ENCODE data around the gene MEI1. TPM values are rescaled to one million over a fixed set of nuclear protein-coding genes. Genes with fewer than 3 reads are reported as not detected.
A peak's percentile ranks its signal among the peaks of the same experiment; 100 is the strongest.

MEI1 gene
- total RNA-seq, 2 donors from 2014 or later: 7.4 TPM; not detected in 1

GRCh38 chr22:41696703-41697102, 2.6 kb upstream of the MEI1 start:
- WGBS: 54% methylated on average over 11 of the region's 11 CpGs

GRCh38 chr22:41697126-41697775, 2.1 kb upstream of the MEI1 start:
- intact Hi-C loops (cut with DNase I): loop anchor here (1.0 to 10.0 kb wide), 2 partner anchors 128 to 244 kb away; no protein-coding TSS in a partner anchor
- no peaks in the 10 kb centered on the region for H3K4me1 ChIP-seq (replicated peaks)
- H3K9me3 ChIP-seq: no peaks in the 10 kb centered on the region
- H3K4me3 ChIP-seq: no peak overlapping the region
- H3K36me3 ChIP-seq: no peaks in the 10 kb centered on the region
- DNase-seq (ENCODE audit: low spot score): peak; percentile 80
- H3K27me3 ChIP-seq (replicated peaks; ENCODE audit: insufficient read depth): no peaks in the 10 kb centered on the region
- 27% methylated on average over 12 of the region's 12 CpGs for WGBS
- H3K27ac ChIP-seq: peak overlapping the region; percentile 15 to 47
- TF ChIP-seq POLR2A (IDR thresholded peaks at IDR 0.05): no peak
- TF ChIP-seq POLR2AphosphoS5 (IDR thresholded peaks at IDR 0.05): peak; percentile 62
- peak; percentile 90 to 97 (median 96) for TF ChIP-seq CTCF (IDR thresholded peaks at IDR 0.05)

More at GRCh38 chr22:41696703-41697102, 2.6 kb upstream of the MEI1 start:
- Histone ChIP-seq H3K36me3 (no peaks in the 10 kb centered on the region), H3K27ac (peak overlapping the region; percentile 15 to 47), H3K9me3 (no peaks in the 10 kb centered on the region), H3K27me3 (replicated peaks; ENCODE audit: insufficient read depth) (no peaks in the 10 kb centered on the region), H3K4me3 (no peak overlapping the region), H3K4me1 (replicated peaks) (no peaks in the 10 kb centered on the region)
- intact Hi-C loops (cut with DNase I): loop anchor here (1.0 to 10.0 kb wide), 2 partner anchors 128 to 245 kb away; no protein-coding TSS in a partner anchor
- no peak for DNase-seq (ENCODE audit: low spot score)
- TF ChIP-seq POLR2A (IDR thresholded peaks at IDR 0.05) (no peak), CTCF (IDR thresholded peaks at IDR 0.05) (no peak), POLR2AphosphoS5 (IDR thresholded peaks at IDR 0.05) (no peak)

- intact Hi-C loops (cut with DNase I): no loop called here
- Histone ChIP-seq H3K27ac (no peak overlapping the region), H3K4me1 (replicated peaks) (no peaks in the 10 kb centered on the region), H3K9me3 (no peaks in the 10 kb centered on the region), H3K4me3 (no peak overlapping the region), H3K36me3 (no peaks in the 10 kb centered on the region), H3K27me3 (replicated peaks; ENCODE audit: insufficient read depth) (no peaks in the 10 kb centered on the region)
- no peak for DNase-seq (ENCODE audit: low spot score)
- no peak for TF ChIP-seq POLR2AphosphoS5 (IDR thresholded peaks at IDR 0.05)
- TF ChIP-seq POLR2A (IDR thresholded peaks at IDR 0.05): no peak
- no peak for TF ChIP-seq CTCF (IDR thresholded peaks at IDR 0.05)
- 95% methylated on average over 16 of the region's 16 CpGs for WGBS
Observed at GRCh38 chr22:41700108-41700364, 733 bp downstream of the MEI1 start.

- 95% methylated on average over 9 of the region's 9 CpGs for WGBS
- H3K27ac ChIP-seq: no peak overlapping the region
- no peak for TF ChIP-seq POLR2AphosphoS5 (IDR thresholded peaks at IDR 0.05)
- no peaks in the 10 kb centered on the region for H3K9me3 ChIP-seq
- H3K4me3 ChIP-seq: no peak overlapping the region
- H3K36me3 ChIP-seq: no peaks in the 10 kb centered on the region
- H3K4me1 ChIP-seq (replicated peaks): no peaks in the 10 kb centered on the region
- DNase-seq (ENCODE audit: low spot score): no peak
- intact Hi-C loops (cut with DNase I): no loop called here
- no peaks in the 10 kb centered on the region for H3K27me3 ChIP-seq (replicated peaks; ENCODE audit: insufficient read depth)
Observed at GRCh38 chr22:41702763-41703162, 3.5 kb downstream of the MEI1 start.

GRCh38 chr22:41709341-41709740, 10.0 kb downstream of the MEI1 start:
- H3K36me3 ChIP-seq: no peaks in the 10 kb centered on the region
- 91% methylated on average over 10 of the region's 10 CpGs for WGBS
- DNase-seq (ENCODE audit: low spot score): no peak
- no peak overlapping the region for H3K4me3 ChIP-seq
- H3K9me3 ChIP-seq: no peaks in the 10 kb centered on the region
- H3K27ac ChIP-seq: no peak overlapping the region
- TF ChIP-seq CTCF (IDR thresholded peaks at IDR 0.05) (no peak), POLR2AphosphoS5 (IDR thresholded peaks at IDR 0.05) (no peak), POLR2A (IDR thresholded peaks at IDR 0.05) (no peak)
- intact Hi-C loops (cut with DNase I): no loop called here
- no peaks in the 10 kb centered on the region for H3K27me3 ChIP-seq (replicated peaks; ENCODE audit: insufficient read depth)
- H3K4me1 ChIP-seq (replicated peaks): no peaks in the 10 kb centered on the region

Data from prostate gland (tissue), 2 donors.